GM12864 (cell line): ENCODE results near the gene MYLK.

Source experiments
- DNase-seq: peaks from one replicate; pipeline ENCODE4 v3.0.0-alpha.2; 2011; ENCODE audit warnings: low read depth
- H3K4me3 ChIP-seq: 2 replicates; pipeline ENCODE4 v1.5.1; 2011; ENCODE audit warnings: mild to moderate bottlenecking, low read depth, low read length, control low read depth
- CTCF ChIP-seq: IDR thresholded peaks from 2 replicates; pipeline ENCODE4 v1.5.1; 2011; ENCODE audit warnings: low read depth, mild to moderate bottlenecking, moderate library complexity, low read length, control low read depth, inconsistent platforms; ENCODE audit errors: missing control alignments

The MYLK gene

GRCh38 chr3:123843668-123844067 is 40.5 kb downstream of the MYLK start:
- TF ChIP-seq CTCF, result no peak
- DNase-seq, result no peak
- no peak overlapping the region for H3K4me3 ChIP-seq

GRCh38 chr3:123842711-123843110 is 41.4 kb downstream of the MYLK start:
- no peak for TF ChIP-seq CTCF
- no peak overlapping the region for H3K4me3 ChIP-seq
- no peak for DNase-seq

GRCh38 chr3:123841476-123842238 is 42.5 kb downstream of the MYLK start:
- H3K4me3 ChIP-seq, result no peak overlapping the region
- TF ChIP-seq CTCF, result no peak
- DNase-seq, result no peak

- no peak overlapping the region for H3K4me3 ChIP-seq
- DNase-seq, result no peak
- TF ChIP-seq CTCF, result no peak
These were observed 43.2 kb downstream of the MYLK start for GRCh38 chr3:123840961-123841360.

- no peak overlapping the region for H3K4me3 ChIP-seq
- TF ChIP-seq CTCF, result no peak
- no peak for DNase-seq
These were observed 46.3 kb downstream of the MYLK start for GRCh38 chr3:123837858-123838257.

- no peak overlapping the region for H3K4me3 ChIP-seq
- TF ChIP-seq CTCF, result no peak
- DNase-seq, result no peak
These were observed 49.5 kb downstream of the MYLK start for GRCh38 chr3:123834631-123835030.

GRCh38 chr3:123833398-123833785 is 50.7 kb downstream of the MYLK start:
- DNase-seq, result no peak
- H3K4me3 ChIP-seq, result no peak overlapping the region
- no peak for TF ChIP-seq CTCF
